HG02870 (cell line): ENCODE data around the gene EXOC6B.

Experiments used
- ATAC-seq: cut with Tn5 transposase; IDR thresholded peaks from one replicate; pipeline ENCODE4 v1.9.1; 2021; ENCODE audit warnings: mild to moderate bottlenecking, moderate library complexity; ENCODE audit not compliant: unreplicated experiment

EXOC6B gene

DNA sequence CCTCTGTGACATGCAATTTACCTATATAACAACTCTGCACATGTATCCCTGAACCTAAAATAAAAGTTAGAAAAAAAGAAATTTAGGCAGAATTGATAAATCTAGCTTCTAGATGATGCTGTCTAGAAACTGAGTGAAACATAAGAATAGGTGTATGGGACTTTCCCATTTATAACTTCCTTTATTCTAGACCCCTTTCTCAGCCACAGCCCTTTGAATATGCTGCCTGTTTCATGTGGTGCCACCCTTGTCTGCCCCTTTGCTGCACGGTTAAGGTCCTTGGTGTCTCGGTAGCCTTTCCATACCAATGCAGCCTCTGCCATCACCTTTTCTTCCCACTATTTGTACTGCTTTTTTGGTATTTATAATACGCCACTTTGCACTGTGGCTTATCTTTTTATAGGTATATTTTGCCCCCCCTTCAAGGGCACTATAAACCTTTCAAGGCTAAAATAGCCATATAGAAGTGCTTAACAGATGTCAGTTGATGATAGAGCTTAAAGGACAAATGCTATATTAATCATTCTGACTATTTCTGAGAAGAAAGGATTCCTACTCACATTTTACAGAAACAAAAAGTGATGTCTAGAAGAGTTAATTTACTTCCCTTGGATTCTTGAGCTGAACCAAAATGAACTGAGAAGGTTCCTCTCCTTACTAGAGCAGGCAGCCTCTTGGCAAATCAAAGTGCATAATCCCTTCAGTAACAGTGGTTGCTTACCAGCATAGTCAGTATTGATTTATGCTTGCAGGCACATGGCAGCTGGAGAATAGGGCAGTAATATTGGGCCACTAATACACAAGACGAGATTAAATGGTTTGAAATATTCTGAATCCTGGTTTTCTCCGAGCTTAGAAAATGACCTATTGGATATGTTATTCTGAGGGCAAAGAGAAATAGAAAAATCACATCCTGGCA is 590.1 kb downstream of the EXOC6B start:
- ATAC-seq: no peak

DNA sequence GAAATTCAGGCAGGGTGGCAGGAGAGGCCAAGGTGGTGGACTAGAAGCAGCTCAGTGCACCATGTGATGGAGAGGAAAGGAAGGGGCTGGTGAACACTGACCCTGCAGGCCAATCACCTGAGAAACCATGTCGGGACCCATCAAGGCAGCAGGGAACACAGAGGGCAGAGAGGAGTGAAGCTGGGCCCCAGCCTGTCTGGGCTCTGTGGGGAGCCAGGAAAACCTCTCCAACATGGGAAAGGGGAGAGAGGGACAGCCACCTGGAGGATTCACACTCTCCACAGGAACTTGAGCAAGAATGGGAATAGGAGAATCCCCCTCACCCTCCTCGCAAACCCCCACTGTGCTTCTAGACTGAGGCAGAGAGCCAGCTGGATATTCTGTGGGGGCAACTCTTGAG is 592.6 kb downstream of the EXOC6B start:
- ATAC-seq: no peak

DNA sequence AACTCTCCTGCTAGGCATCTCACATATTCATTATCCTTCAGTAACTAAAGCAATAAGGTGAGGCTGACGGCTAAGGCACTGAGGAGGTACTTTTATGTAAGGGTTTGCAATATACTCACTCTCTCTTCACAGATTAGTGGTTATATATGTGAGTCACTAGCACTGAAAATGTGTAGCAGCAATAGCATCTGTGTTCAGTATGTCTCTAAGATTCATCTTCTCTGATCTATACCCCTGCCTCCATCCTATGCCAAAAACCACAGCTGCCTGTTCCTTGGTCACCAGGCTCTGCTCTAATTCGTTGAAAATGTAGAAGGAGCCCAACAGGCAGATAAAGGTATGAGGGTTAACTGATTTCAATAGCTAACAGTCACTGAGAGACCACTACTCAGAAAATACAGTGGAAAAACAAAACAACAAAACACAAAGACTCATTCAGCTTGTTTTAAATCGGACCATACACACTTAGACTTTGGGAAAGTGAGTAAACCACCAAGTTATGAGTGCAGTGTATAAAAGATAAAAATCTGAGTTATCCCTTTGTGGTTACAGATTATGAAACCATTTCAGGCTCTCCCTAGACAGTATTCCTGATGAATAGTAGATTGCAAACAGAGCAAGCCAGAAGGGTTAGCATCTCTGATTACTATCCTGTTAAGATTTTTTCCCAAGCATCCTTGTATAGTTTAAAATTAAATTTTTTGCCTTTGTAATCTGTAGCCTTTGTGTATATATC is 602.8 kb downstream of the EXOC6B start:
- no peak for ATAC-seq

DNA sequence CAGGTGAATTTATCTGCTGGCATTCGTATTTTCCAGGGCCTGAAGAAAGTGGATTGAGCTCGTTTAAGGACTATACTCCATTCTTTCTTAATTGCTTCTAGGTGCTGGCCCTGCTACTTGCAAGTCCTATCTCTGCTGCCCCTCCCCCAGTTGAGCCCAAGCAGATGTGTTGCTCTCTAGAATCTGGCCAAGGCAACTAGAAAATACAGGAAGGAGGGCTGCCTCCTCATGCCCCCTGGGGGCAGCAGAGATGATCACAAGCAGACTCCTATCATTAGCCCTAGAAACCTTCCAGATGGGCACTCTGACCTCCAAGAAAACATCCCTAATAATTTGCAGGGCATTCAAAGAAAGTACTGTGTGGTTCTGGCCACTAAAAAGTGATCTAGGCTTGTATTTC is 605.7 kb downstream of the EXOC6B start:
- ATAC-seq: no peak

DNA sequence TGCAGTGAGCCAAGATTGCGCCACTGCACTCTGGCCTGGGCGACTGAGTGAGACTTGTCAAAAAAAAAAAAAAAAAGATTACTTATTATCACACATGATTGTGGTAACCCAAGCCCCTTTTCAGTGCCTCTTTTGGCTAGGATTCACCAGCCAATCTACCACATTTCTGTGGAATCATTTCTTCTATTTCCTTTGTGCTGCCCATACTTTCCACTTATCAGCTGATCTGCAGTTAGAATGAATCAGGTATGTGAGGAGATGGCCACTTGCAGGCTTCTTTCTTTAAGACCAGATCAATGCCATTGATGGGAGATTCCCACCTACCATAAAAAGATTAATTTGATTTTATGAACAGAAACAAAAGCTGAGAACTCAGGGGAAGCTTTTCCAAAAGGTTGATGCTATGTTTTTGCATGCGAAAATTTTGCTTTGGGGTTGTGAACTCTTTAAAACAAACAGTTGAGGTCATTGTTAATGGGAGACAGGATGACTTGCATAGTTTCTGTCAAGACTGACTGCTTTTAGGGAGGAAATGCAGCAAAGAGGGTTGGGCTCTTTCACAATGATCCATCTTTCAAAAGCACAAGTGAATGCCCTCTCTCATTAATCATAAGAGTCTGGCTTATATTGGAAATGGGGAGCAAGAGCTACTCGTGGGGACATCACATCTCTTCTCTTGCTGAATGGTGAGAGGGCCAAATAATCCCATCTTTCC is 611.2 kb downstream of the EXOC6B start:
- no peak for ATAC-seq

DNA sequence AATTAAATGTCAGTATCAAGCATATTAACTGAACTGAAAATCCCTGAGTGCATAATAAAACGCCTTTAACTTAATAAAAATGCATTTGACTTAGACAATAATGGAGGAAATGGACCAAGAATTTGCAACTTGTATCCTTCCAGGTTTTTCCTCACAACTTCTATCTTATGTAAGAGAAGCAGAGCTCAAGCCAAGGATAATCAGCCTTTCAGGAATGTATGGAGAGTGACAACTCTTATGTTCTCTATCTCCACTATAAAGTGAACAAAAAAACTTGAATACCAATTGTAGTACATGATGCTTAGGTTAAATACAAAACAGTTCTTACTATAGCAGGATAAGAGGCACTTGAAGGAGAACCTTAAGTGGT is 613.4 kb downstream of the EXOC6B start:
- no peak for ATAC-seq

GRCh38 chr2:72211777-72212485 is 613.9 kb downstream of the EXOC6B start:
- ATAC-seq: no peak

DNA sequence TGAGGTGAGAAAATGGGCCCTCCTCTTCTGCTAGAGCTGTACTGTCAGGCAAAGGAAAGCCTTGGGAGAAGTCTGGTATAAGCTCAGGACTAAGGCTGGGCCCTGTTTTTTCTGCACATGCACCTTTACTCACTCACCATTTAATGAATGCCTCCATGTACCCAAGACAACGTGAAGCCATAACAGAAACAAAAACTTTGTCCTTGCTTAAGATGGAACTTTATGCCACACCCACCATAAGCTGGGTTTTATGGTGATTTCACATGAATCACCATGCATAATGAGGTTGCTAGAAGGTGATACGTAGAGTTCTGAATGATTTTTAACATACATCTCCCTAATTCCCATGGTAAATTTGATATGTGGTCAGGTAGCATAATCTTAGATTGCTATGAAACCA is 614.5 kb downstream of the EXOC6B start:
- no peak for ATAC-seq

GRCh38 chr2:72210470-72210869 is 615.4 kb downstream of the EXOC6B start:
- no peak for ATAC-seq

GRCh38 chr2:72208225-72208624 is 617.6 kb downstream of the EXOC6B start:
- ATAC-seq: no peak

GRCh38 chr2:72207334-72207733 is 618.5 kb downstream of the EXOC6B start:
- ATAC-seq: no peak

- ATAC-seq: no peak
Observed at GRCh38 chr2:72205504-72205881, 620.3 kb downstream of the EXOC6B start.

GRCh38 chr2:72204786-72205503 is 620.9 kb downstream of the EXOC6B start:
- no peak for ATAC-seq

GRCh38 chr2:72204156-72204785 is 621.6 kb downstream of the EXOC6B start:
- no peak for ATAC-seq

DNA sequence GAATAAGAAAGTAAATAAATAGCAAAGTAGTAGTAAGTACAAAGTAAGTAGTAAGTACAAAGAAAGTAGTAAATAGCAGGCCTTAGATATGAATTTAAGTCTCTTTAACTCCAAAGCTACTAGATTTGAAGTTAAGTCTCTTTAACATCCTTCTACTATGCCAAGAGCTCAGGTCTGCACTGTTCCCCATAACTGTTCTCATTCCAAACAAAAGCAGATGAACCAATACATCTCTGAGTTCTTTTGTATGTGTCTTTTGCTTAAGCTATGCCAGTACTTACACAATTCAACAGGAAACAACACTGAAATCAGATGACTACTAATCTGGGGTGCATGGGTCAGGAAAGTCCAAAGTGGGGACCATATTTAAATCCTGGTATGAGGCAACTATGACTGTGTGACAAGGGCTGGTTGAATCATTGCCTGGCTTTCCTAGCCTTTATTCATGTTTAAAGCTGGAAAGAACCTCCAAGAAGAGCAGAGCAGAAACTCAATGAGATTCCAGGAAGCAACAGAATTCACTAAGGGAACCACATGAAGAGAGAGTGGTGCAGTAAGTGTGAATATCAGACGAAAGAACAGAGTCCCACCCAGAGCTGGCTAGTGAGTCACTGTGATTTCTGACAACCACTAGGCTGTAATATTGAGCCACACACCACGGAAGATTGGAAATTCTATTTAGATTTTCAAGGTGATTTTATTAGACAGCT is 627.1 kb downstream of the EXOC6B start:
- ATAC-seq: no peak

GRCh38 chr2:72193723-72194122 is 632.1 kb downstream of the EXOC6B start:
- ATAC-seq: no peak

GRCh38 chr2:72191441-72191840 is 634.4 kb downstream of the EXOC6B start:
- ATAC-seq: no peak

GRCh38 chr2:72185206-72185605 is 640.6 kb downstream of the EXOC6B start:
- ATAC-seq: no peak

DNA sequence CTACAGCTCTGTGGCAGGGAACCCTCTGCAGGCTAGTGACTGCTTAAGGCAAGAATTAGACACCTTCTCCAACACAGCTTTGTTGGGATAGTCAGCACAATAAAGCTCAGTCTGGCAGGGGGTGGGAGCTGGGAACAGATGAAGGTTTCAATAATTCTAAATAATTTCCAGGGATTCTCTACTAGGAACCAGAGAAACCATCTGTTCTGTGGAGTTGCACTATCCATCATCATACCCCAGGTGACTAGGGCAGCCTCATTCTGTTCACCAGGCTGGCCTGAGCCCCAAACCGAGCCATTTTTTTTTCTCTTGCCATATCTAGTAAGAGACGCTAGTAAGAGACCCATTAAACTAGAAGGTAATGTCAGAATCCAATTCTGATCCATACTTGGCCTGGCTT is 642.4 kb downstream of the EXOC6B start:
- ATAC-seq: no peak
